Activated B cell treated with CpG ODN at 0.5 μM for 24 hours (primary cell): ENCODE data around the gene ORMDL1. TPM values are rescaled to one million over a fixed set of nuclear protein-coding genes. Genes with fewer than 3 reads are reported as not detected.

Source experiments
- ATAC-seq: fragments of 200-7000 bp; cut with Tn5 transposase; one replicate; pipeline ENCODE4 v1.10.0; 2021; ENCODE audit warnings: low read depth, mild to moderate bottlenecking, moderate library complexity
- CTCF ChIA-PET: fragments of 350-600 bp; sonication (Branson Sonifier 250); formaldehyde crosslinking; loops from one replicate; lab custom pipeline; 2021; ENCODE audit warnings: antibody characterized with exemption; lab: Charles Lee
- POLR2A ChIA-PET: fragments of 350-600 bp; sonication (Branson Sonifier 250); formaldehyde crosslinking; loops from one replicate; lab custom pipeline; 2021; ENCODE audit warnings: antibody characterized with exemption; lab: Charles Lee
- DNase-seq: peaks from one replicate; pipeline ENCODE4 v3.0.0; 2022
- H3K27ac Mint-ChIP-seq: one replicate; pipeline ENCODE4 v1.8.0; 2020; ENCODE audit warnings: mixed read lengths
- H3K27me3 Mint-ChIP-seq: one replicate; pipeline ENCODE4 v1.8.0; 2021; ENCODE audit warnings: mixed read lengths
- H3K36me3 Mint-ChIP-seq: one replicate; pipeline ENCODE4 v1.8.0; 2021; ENCODE audit warnings: low read depth, mixed read lengths
- H3K4me1 Mint-ChIP-seq: one replicate; pipeline ENCODE4 v1.8.0; 2021; ENCODE audit warnings: mixed read lengths
- H3K4me3 Mint-ChIP-seq: one replicate; pipeline ENCODE4 v1.8.0; 2020; ENCODE audit warnings: mild to moderate bottlenecking, mixed read lengths
- H3K9me3 Mint-ChIP-seq: one replicate; pipeline ENCODE4 v1.8.0; 2020; ENCODE audit warnings: mixed read lengths
- intact Hi-C: fragments of 100-400 bp; cut with micrococcal nuclease; formaldehyde crosslinking; loops from one replicate; pipeline ENCODE4 v1.15.1; 2024
- total RNA-seq: library from RNA; stranded (reverse); gene quantifications from 2 replicates; pipeline ENCODE4 v1.2.3, GENCODE V29; 2022
- TF ChIP-seq, protein P1 (sequence below): fragments of 200-600 bp; IDR thresholded peaks from one replicate; pipeline ENCODE4 v1.8.0; 2022; ENCODE audit warnings: antibody characterized with exemption, mild to moderate bottlenecking

Gene ORMDL1
- total RNA-seq, 1 donor from 2014 or later = 92.6 TPM

GRCh38 chr2:189723192-189723591 is 60.9 kb downstream of the ORMDL1 start:
- H3K27me3 Mint-ChIP-seq = no peaks in the 10 kb centered on the region
- H3K4me1 Mint-ChIP-seq = no peaks in the 10 kb centered on the region
- no peak overlapping the region for H3K4me3 Mint-ChIP-seq
- POLR2A ChIA-PET = no interaction called here
- CTCF ChIA-PET = no interaction called here
- TF ChIP-seq, protein P1, sequence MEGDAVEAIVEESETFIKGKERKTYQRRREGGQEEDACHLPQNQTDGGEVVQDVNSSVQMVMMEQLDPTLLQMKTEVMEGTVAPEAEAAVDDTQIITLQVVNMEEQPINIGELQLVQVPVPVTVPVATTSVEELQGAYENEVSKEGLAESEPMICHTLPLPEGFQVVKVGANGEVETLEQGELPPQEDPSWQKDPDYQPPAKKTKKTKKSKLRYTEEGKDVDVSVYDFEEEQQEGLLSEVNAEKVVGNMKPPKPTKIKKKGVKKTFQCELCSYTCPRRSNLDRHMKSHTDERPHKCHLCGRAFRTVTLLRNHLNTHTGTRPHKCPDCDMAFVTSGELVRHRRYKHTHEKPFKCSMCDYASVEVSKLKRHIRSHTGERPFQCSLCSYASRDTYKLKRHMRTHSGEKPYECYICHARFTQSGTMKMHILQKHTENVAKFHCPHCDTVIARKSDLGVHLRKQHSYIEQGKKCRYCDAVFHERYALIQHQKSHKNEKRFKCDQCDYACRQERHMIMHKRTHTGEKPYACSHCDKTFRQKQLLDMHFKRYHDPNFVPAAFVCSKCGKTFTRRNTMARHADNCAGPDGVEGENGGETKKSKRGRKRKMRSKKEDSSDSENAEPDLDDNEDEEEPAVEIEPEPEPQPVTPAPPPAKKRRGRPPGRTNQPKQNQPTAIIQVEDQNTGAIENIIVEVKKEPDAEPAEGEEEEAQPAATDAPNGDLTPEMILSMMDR = no peak
- peaks cover 18% of the 10 kb centered on the region for H3K36me3 Mint-ChIP-seq
- ATAC-seq (no peak), DNase-seq (no peak)
- intact Hi-C loops = no loop called here
- H3K27ac Mint-ChIP-seq = no peak overlapping the region
- H3K9me3 Mint-ChIP-seq = no peaks in the 10 kb centered on the region

Other genes with a start within 250 kb of the ORMDL1 start
- gene SLC40A1, start 203.6 kb downstream of the ORMDL1 start, total RNA-seq = 0.12 and 0.20 TPM in 2 replicates
- 27.5 and 31.1 TPM in 2 replicates for gene ASNSD1, start 122.9 kb downstream of the ORMDL1 start, total RNA-seq
- gene ANKAR, start 109.7 kb downstream of the ORMDL1 start, total RNA-seq = 13.1 and 14.5 TPM in 2 replicates
- gene OSGEPL1, start 21.5 kb downstream of the ORMDL1 start, total RNA-seq = 10.6 and 12.3 TPM in 2 replicates
- gene PMS1, start 111 bp upstream of the ORMDL1 start, total RNA-seq = 32.7 and 39.0 TPM in 2 replicates